Gastrocnemius medialis (tissue), 4 donors: ENCODE measurements around the gene RCSD1.
A peak's percentile ranks its signal among the peaks of the same experiment; 100 is the strongest.

Experiments used
- CTCF ChIP-seq, 5 experiments: fragments of 450-650 bp in 3 of 5; fragments of 200-600 bp in 2 of 5; sonication (generic) in 2 of 5; IDR thresholded peaks in 4 of 5; conservative IDR thresholded peaks in 1 of 5; 1 replicate in 4 of 5; 2 replicates in 1 of 5; pipeline ENCODE4 v1.5.1; 2016 to 2019; ENCODE audit warnings: antibody characterized with exemption in 5 of 5, mild to moderate bottlenecking in 3 of 5, moderate library complexity in 3 of 5
- POLR2A ChIP-seq, 2 donors: fragments of 450-650 bp; IDR thresholded peaks; one replicate each; pipeline ENCODE4 v1.6.1; 2017; ENCODE audit warnings: antibody characterized with exemption in 2 of 2, mild to moderate bottlenecking in 2 of 2, moderate library complexity in 2 of 2

GRCh38 chr1:167721617-167722151 lies 91.7 kb downstream of the RCSD1 start, which contains the start of gene MPZL1:
- TF ChIP-seq POLR2A (IDR thresholded peaks at IDR 0.05) (peak; percentile 76 to 80), CTCF (IDR thresholded peaks at IDR 0.05 in 4 of 5, conservative IDR thresholded peaks at IDR 0.05 in 1 of 5) (no peak)
